SJSA1 (cell line): ENCODE results near the gene FAM219A. TPM values are rescaled to one million over a fixed set of nuclear protein-coding genes. Genes with fewer than 3 reads are reported as not detected.
"Not testable (repeated sequence)": the region's sequence is repeated elsewhere in the genome, so short reads cannot be mapped to it uniquely, and the experiment has no call there.

Experiments used
- DNase-seq, 2 experiments: peaks; one replicate each; pipeline ENCODE4 v3.0.0-alpha.2; 2015 to 2020; ENCODE audit warnings: low spot score in 2 of 2, low read depth in 1 of 2
- H3K27ac ChIP-seq: fragments of 250-450 bp; sonication (Bioruptor Pico); 2 replicates; pipeline ENCODE4 v1.5.1; 2020; ENCODE audit warnings: mild to moderate bottlenecking, moderate library complexity
- H3K27me3 ChIP-seq: fragments of 250-450 bp; sonication (Bioruptor Pico); replicated peaks from 2 replicates; pipeline ENCODE4 v1.5.1; 2020; ENCODE audit warnings: mild to moderate bottlenecking, moderate library complexity
- H3K36me3 ChIP-seq: fragments of 250-450 bp; sonication (Bioruptor Pico); 2 replicates; pipeline ENCODE4 v1.5.1; 2020; ENCODE audit warnings: mild to moderate bottlenecking
- H3K4me1 ChIP-seq: fragments of 250-450 bp; sonication (Bioruptor Pico); replicated peaks from 2 replicates; pipeline ENCODE4 v1.6.1; 2021; ENCODE audit warnings: mild to moderate bottlenecking
- H3K4me3 ChIP-seq: fragments of 250-450 bp; sonication (Bioruptor Pico); 2 replicates; pipeline ENCODE4 v1.5.1; 2020; ENCODE audit warnings: mild to moderate bottlenecking
- H3K9me3 ChIP-seq: fragments of 250-450 bp; sonication (Bioruptor Pico); replicated peaks from 2 replicates; pipeline ENCODE4 v1.5.1; 2020; ENCODE audit warnings: mild to moderate bottlenecking
- total RNA-seq: library from RNA; depleted of rRNA; stranded (reverse); fragments of >200 nt; shearing (Covaris generic); gene quantifications from 2 replicates; pipeline ENCODE4 v1.2.3, GENCODE V29; 2014

Gene FAM219A
- total RNA-seq, 1 experiment from 2014 or later: 13.3 TPM

- H3K4me1 ChIP-seq: no peaks in the 10 kb centered on the region
- H3K27me3 ChIP-seq: no peaks in the 10 kb centered on the region
- H3K4me3 ChIP-seq: no peak overlapping the region
- no peak for DNase-seq
- H3K9me3 ChIP-seq: no peaks in the 10 kb centered on the region
- no peak overlapping the region for H3K27ac ChIP-seq
- H3K36me3 ChIP-seq: no peaks in the 10 kb centered on the region
Measured at GRCh38 chr9:34446951-34447350, 11.4 kb downstream of the FAM219A start.

GRCh38 chr9:34446468-34446891, 11.9 kb downstream of the FAM219A start:
- no peak overlapping the region for H3K4me3 ChIP-seq
- H3K4me1 ChIP-seq: no peaks in the 10 kb centered on the region
- no peak for DNase-seq
- H3K27ac ChIP-seq: no peak overlapping the region
- no peaks in the 10 kb centered on the region for H3K27me3 ChIP-seq
- no peaks in the 10 kb centered on the region for H3K36me3 ChIP-seq
- no peaks in the 10 kb centered on the region for H3K9me3 ChIP-seq

GRCh38 chr9:34443976-34444375, 14.4 kb downstream of the FAM219A start:
- no peak overlapping the region for H3K4me3 ChIP-seq
- no peaks in the 10 kb centered on the region for H3K9me3 ChIP-seq
- no peak overlapping the region for H3K27ac ChIP-seq
- no peaks in the 10 kb centered on the region for H3K4me1 ChIP-seq
- H3K36me3 ChIP-seq: no peaks in the 10 kb centered on the region
- DNase-seq: no peak
- no peaks in the 10 kb centered on the region for H3K27me3 ChIP-seq

GRCh38 chr9:34443533-34443932, 14.8 kb downstream of the FAM219A start:
- H3K4me1 ChIP-seq: no peaks in the 10 kb centered on the region
- no peak for DNase-seq
- H3K27ac ChIP-seq: no peak overlapping the region
- H3K36me3 ChIP-seq: no peaks in the 10 kb centered on the region
- H3K4me3 ChIP-seq: no peak overlapping the region
- H3K9me3 ChIP-seq: no peaks in the 10 kb centered on the region
- no peaks in the 10 kb centered on the region for H3K27me3 ChIP-seq

GRCh38 chr9:34442770-34443169, 15.6 kb downstream of the FAM219A start:
- no peaks in the 10 kb centered on the region for H3K9me3 ChIP-seq
- no peak overlapping the region for H3K4me3 ChIP-seq
- H3K4me1 ChIP-seq: no peaks in the 10 kb centered on the region

GRCh38 chr9:34440017-34440416, 18.4 kb downstream of the FAM219A start:
- Histone ChIP-seq H3K4me3 (no peak overlapping the region), H3K27me3 (no peaks in the 10 kb centered on the region), H3K4me1 (no peaks in the 10 kb centered on the region), H3K36me3 (no peaks in the 10 kb centered on the region), H3K9me3 (no peaks in the 10 kb centered on the region), H3K27ac (no peak overlapping the region)
- no peak for DNase-seq

More at GRCh38 chr9:34442770-34443169, 15.6 kb downstream of the FAM219A start:
- no peaks in the 10 kb centered on the region for H3K36me3 ChIP-seq
- no peak for DNase-seq
- H3K27ac ChIP-seq: no peak overlapping the region
- H3K27me3 ChIP-seq: no peaks in the 10 kb centered on the region

- H3K4me3 ChIP-seq, H3K27ac ChIP-seq, DNase-seq, H3K36me3 ChIP-seq, H3K27me3 ChIP-seq, H3K4me1 ChIP-seq, H3K9me3 ChIP-seq: not testable (repeated sequence)
Measured at GRCh38 chr9:34438465-34438864, 19.9 kb downstream of the FAM219A start.

- H3K4me3 ChIP-seq, DNase-seq, H3K27me3 ChIP-seq, H3K9me3 ChIP-seq, H3K36me3 ChIP-seq, H3K27ac ChIP-seq, H3K4me1 ChIP-seq: not testable (repeated sequence)
Measured at GRCh38 chr9:34437926-34438307, 20.5 kb downstream of the FAM219A start.

- no peaks in the 10 kb centered on the region for H3K27me3 ChIP-seq
- no peaks in the 10 kb centered on the region for H3K9me3 ChIP-seq
- no peaks in the 10 kb centered on the region for H3K36me3 ChIP-seq
- H3K27ac ChIP-seq: no peak overlapping the region
- DNase-seq: peak in 1 of 2 experiments; percentile 9
- H3K4me1 ChIP-seq: no peaks in the 10 kb centered on the region
- H3K4me3 ChIP-seq: no peak overlapping the region
Measured at GRCh38 chr9:34437006-34437925, 21.1 kb downstream of the FAM219A start.

- DNase-seq: no peak
- Histone ChIP-seq H3K4me1 (no peaks in the 10 kb centered on the region), H3K36me3 (no peaks in the 10 kb centered on the region), H3K9me3 (no peaks in the 10 kb centered on the region), H3K27ac (no peak overlapping the region), H3K27me3 (no peaks in the 10 kb centered on the region), H3K4me3 (no peak overlapping the region)
Measured at GRCh38 chr9:34431667-34432066, 26.7 kb downstream of the FAM219A start.

GRCh38 chr9:34430843-34431437, 27.4 kb downstream of the FAM219A start:
- H3K27me3 ChIP-seq: no peaks in the 10 kb centered on the region
- no peak overlapping the region for H3K27ac ChIP-seq
- DNase-seq: no peak
- no peaks in the 10 kb centered on the region for H3K36me3 ChIP-seq
- H3K4me3 ChIP-seq: no peak overlapping the region
- no peaks in the 10 kb centered on the region for H3K4me1 ChIP-seq
- H3K9me3 ChIP-seq: no peaks in the 10 kb centered on the region

GRCh38 chr9:34428325-34428958, 29.9 kb downstream of the FAM219A start:
- no peak overlapping the region for H3K27ac ChIP-seq
- no peak for DNase-seq

GRCh38 chr9:34426347-34427074, 31.9 kb downstream of the FAM219A start:
- no peaks in the 10 kb centered on the region for H3K4me1 ChIP-seq
- no peak for DNase-seq
- no peak overlapping the region for H3K4me3 ChIP-seq
- no peak overlapping the region for H3K27ac ChIP-seq
- no peaks in the 10 kb centered on the region for H3K36me3 ChIP-seq
- no peaks in the 10 kb centered on the region for H3K9me3 ChIP-seq
- H3K27me3 ChIP-seq: no peaks in the 10 kb centered on the region

More at GRCh38 chr9:34428325-34428958, 29.9 kb downstream of the FAM219A start:
- Histone ChIP-seq H3K4me3 (no peak overlapping the region), H3K4me1 (no peaks in the 10 kb centered on the region), H3K36me3 (no peaks in the 10 kb centered on the region), H3K27me3 (no peaks in the 10 kb centered on the region), H3K9me3 (no peaks in the 10 kb centered on the region)
